HG03159 (cell line): ENCODE data around the gene PTOV1.
"Not testable (repeated sequence)": the region's sequence is repeated elsewhere in the genome, so short reads cannot be mapped to it uniquely, and the experiment has no call there.

Source experiments
- ATAC-seq: cut with Tn5 transposase; IDR thresholded peaks from one replicate; pipeline ENCODE4 v1.9.1; 2021; ENCODE audit warnings: mild to moderate bottlenecking, moderate library complexity; ENCODE audit not compliant: unreplicated experiment

Gene PTOV1

GRCh38 chr19:49817964-49818648 is 32.9 kb upstream of the PTOV1 start, which contains the start of gene MED25:
MED25 (plus strand) TSS chr19:49818289; CDS start chr19:49818342, 53 bp downstream.
- peak; percentile 56 for ATAC-seq

GRCh38 chr19:49818649-49819370 is 32.1 kb upstream of the PTOV1 start:
- no peak for ATAC-seq

- not testable (repeated sequence) for ATAC-seq
Measured at GRCh38 chr19:49819452-49820115, 31.4 kb upstream of the PTOV1 start.

GRCh38 chr19:49820125-49820524 is 30.8 kb upstream of the PTOV1 start:
- ATAC-seq: no peak

- ATAC-seq: no peak
Measured at GRCh38 chr19:49823472-49823871, 27.5 kb upstream of the PTOV1 start.

- ATAC-seq: no peak
Measured at GRCh38 chr19:49824662-49825061, 26.3 kb upstream of the PTOV1 start.

GRCh38 chr19:49827034-49827433 is 23.9 kb upstream of the PTOV1 start:
- no peak for ATAC-seq

GRCh38 chr19:49829200-49829599 is 21.8 kb upstream of the PTOV1 start:
- ATAC-seq: no peak

- ATAC-seq: no peak
Measured at GRCh38 chr19:49829721-49830120, 21.2 kb upstream of the PTOV1 start.

GRCh38 chr19:49830766-49831165 is 20.2 kb upstream of the PTOV1 start:
- no peak for ATAC-seq

- ATAC-seq: no peak
Measured at GRCh38 chr19:49831592-49831991, 19.4 kb upstream of the PTOV1 start.

- ATAC-seq: no peak
Measured at GRCh38 chr19:49832556-49832955, 18.4 kb upstream of the PTOV1 start.

- ATAC-seq: no peak
Measured at GRCh38 chr19:49833599-49833998, 17.4 kb upstream of the PTOV1 start.

GRCh38 chr19:49835562-49835961 is 15.4 kb upstream of the PTOV1 start:
- ATAC-seq: no peak

GRCh38 chr19:49836176-49837008 is 14.6 kb upstream of the PTOV1 start:
- no peak for ATAC-seq

GRCh38 chr19:49837009-49837310 is 14.0 kb upstream of the PTOV1 start:
- ATAC-seq: no peak

- ATAC-seq: no peak
Measured at GRCh38 chr19:49837425-49837824, 13.5 kb upstream of the PTOV1 start.

GRCh38 chr19:49838885-49839588 is 11.9 kb upstream of the PTOV1 start:
- ATAC-seq: no peak

GRCh38 chr19:49839713-49840112 is 11.2 kb upstream of the PTOV1 start:
- ATAC-seq: no peak

GRCh38 chr19:49840321-49840720 is 10.6 kb upstream of the PTOV1 start:
- no peak for ATAC-seq
